Amygdala (tissue), 56 donors: ENCODE data around the gene DYNC1LI2.
A peak's percentile ranks its signal among the peaks of the same experiment; 100 is the strongest.
"Not testable (repeated sequence)": the region's sequence is repeated elsewhere in the genome, so short reads cannot be mapped to it uniquely, and the experiment has no call there.

Source experiments
- DNase-seq, 56 donors: peaks; one replicate each; lab custom pipeline; 2025; lab: John Stamatoyannopoulos, UW

The DYNC1LI2 gene

DNA sequence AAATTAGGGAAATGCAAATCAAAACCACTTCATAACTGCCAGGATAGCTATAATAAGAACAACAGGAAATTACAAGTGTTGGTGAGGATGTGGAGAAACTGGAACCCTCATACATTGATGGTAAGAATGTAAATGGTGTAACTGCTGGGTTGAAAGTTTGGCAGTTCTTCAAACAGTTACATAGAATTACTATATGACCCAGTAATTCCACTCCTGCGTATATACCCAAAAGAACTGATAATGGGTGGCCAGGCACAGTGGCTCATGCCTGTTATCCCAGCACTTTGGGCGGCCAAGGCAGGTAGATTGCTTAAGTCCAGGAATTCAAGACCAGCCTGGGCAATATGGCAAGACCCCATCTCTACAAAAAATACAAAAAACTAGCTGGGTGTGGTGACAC lies 50.4 kb downstream of the DYNC1LI2 start:
- DNase-seq: no peak

DNA sequence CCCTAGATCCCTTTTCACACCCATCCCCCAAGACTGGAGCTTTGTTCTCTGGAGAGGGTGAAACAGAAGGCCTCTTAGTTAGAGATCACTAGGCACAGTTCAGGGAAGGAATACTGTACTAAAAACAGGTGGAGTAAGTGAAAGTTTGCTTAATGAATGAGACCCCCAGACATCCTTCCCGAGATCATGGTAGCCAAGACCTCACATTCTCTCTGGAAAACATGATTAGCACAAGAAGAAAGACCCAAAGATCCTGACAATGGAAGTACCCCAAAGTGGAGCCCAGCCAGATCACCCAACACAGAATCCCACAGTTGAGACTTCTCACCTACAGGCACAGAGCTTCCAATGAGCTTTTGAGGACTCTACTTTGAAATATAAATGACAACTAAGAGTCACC lies 51.5 kb downstream of the DYNC1LI2 start:
- no peak for DNase-seq

DNA sequence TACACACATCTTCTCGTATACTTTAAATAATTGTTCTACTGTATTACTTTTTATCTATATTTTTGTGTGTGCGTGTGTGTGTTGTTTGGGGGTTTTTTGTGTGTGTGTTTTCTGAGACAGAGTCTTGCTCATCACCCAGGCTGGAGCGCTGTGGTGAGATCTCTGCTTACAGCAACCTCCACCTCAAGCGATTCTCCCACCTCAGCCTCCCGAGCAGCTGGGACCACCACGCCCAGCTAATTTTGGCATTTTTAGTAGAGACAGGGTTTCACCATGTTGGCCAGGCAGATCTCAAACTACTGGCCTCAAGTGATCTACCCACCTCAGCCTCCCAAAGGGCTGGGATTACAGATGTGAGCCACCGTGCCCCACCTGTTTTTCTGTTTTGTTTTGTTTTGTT lies 53.4 kb downstream of the DYNC1LI2 start:
- no peak for DNase-seq

DNA sequence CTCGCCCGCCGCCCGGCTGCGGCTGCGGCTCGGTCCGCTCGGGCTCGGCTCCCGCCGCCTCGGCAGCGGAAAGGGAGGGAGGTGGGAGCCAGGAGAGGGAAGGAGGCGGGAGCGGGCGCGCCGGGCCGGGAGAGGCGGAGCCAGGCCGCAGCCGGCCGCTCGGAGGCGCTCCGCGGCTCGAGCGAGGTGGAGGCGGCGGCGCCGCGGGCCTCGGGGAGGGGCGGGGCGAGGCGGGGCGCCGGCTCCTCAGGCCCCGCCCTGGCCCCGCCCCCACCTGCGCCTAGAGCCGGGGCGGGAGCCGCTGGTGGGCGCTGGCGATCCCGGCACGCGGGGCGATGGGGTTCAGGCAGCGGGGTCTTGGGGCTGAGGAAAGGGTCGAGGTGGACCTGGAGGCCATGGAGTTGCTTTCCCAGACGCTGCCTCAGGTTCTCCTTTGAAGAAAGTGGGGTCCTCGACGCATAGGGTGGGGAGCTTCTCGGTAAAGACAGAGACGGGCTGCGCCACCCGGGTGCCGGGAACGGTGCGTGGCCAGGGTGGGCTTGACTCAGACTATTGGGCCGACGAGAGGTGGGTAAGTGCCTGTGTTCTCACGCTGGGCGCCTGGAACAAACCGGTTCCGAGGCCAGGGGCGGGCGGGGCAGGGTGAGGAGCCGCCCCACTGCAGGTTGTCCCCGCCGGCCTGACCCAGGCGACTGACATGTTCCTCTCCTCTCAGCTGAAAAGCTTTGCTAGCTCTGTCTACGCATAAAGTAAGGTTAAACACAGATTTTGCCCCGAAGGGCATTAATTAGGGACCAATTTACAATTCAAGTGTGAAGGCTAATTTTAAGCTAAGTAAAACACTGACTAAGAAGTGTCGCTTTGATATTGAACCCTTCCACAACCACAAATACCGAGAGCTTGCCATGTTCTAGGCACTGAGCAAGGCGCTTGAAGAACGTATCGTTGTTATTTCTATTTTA lies 54.5 kb downstream of the DYNC1LI2 start, which contains the start of gene CMTM4:
TSS of gene CMTM4 (minus strand) at position 75 of the 962 bp plus-strand sequence. CDS start 218 bp downstream, outside the sequence.
- peak in 54 of 56 donors; percentile 27 to 88 (median 71) for DNase-seq

DNA sequence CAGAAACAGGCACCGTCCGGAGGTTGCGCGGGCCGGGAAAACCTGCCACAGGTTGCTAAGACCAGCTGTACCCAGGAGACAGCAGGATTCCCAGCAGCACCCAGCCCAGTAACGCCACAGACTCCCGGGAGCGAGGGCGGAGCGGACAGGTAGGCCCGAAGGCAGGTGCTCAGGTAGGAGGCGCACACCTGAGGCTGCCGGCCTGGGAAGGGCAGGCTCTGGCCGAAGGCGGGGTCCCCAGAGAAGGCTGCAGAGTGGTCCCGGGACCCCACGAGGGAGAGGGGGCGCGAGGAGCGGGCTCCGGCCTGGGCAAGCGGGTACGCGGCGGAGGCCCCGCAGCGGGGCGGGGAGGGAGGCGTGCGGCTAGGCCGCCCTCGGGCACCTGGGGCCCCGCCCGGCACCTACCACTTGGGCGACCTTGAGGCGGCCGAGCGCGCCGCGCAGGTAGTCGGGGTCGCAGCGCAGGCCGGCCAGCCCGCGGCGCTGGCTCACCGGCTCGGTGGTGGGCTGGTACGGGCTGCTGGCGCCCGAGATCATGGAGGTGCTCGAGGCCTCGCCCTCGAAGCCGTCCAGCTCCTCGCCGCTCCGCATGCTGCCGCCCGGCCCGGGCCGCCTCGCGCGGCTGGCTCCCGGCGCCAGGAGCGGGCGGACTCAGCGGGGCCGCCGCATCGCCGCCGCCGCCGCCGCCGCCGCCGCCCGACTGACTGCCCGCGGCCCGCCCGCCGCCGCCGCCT lies 55.3 kb downstream of the DYNC1LI2 start:
- peak in 5 of 56 donors; percentile 27 to 59 (median 47) for DNase-seq

DNA sequence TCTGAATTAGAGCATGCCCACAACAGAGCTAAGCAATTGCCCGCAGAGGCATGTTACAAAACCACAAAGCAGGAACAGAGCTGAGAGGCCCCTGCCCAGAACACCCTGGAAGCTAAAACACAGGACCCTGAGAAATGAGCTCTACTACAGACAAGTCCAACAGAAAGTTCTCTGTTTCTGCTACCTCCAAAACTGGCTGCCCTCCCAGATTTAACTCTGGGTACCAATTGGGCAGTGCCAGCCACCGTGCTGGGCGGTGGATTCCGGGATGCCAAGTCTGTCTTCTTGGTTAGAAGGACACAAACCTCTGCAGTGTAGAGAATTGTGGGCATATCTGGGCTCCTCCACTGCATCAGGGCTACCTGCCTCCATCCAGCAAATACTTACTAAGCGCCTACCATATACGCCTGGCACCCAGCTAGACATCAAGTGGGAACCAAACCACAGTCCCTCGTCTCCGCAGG lies 55.9 kb downstream of the DYNC1LI2 start:
- DNase-seq: peak in 31 of 56 donors; percentile 15 to 73 (median 42)

DNA sequence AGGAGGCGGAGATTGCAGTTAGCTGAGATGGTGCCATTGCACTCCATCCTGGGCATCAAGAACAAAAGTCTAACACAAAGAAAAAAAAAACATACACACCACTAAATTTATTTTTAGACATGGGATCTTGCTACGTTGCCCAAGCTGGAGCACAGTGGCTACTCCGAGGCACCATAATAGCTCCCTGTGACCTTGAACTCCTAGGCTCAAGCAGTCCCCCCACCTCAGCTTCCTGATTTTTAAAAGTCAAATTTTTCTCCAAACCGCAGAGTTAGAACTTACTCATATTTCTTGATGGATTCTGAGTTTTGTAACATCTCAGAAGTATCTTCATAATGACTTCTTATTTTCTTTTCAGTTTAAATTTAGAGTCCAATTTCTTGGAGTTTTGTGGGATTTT lies 58.3 kb downstream of the DYNC1LI2 start:
- DNase-seq: no peak

DNA sequence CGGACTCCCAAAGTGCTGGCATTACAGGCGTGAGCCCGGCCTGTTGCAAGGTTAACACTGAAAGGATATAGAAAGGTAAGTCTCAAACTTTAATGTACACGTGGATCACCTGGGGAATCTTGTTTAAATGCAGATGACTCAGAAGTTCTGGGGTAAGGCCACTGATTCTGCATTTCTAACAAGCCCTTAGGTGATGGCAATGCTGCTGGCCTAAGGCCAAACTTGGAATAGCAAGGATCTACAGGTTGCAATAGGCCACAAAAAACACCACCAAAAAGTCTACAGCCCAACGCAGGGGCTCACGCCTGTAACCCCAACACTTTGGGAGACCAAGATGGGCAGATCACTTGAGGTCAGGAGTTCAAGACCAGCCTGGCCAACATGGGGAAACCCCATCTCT lies 59.1 kb downstream of the DYNC1LI2 start:
- DNase-seq: no peak

DNA sequence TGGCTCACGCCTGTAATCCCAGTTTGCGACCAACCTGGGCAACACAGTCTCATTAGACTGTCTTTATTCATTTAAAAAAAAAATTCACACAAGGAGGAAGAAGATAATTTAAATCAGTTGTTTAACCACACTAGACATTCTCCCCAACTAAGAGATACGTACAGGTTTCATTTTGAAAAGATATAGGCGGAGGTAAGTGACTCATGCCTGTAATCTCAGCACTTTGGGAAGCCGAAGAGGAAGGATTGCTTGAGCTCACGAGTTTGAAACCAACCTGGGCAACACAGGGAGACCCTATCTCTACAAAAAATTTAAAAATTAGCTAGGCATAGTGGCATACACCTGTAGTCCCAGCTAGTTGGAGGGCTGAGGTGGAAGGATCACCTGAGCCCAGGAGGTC lies 60.2 kb downstream of the DYNC1LI2 start:
- no peak for DNase-seq

DNA sequence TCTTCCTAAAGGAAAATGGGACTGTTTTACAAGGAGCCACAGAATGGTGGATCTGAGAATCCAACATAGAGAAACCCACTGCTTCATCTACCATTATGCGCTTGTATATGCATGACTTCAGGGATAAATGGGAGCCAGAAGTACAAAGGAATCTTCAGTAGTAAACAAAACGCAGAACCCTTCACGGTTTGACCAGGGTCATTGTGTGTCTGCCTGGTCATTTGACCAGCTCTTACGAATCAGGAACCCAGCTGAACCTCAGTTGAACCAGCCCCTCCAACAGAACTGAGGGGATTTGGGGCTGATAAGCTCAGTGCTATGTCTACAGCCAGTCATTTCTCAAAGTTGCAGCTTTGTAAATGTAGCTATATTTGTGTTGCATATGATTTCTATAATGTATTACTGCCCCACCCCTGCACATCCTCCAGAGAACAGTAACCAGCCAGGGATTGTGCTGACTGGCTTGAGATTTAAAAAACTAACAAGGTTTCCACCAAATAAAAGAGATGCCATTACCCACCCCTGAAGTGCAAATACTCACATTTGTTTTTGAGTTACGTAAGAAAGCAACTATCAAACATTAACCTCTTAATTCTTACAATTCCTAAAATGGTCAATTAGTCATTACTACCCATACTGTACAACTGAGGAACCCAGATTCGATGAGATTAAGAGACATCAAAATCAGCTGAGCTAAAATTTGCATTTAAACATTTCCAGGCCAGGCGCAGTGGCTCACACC lies 61.1 kb downstream of the DYNC1LI2 start:
- DNase-seq: peak in 8 of 56 donors; percentile 9 to 46 (median 28)

DNA sequence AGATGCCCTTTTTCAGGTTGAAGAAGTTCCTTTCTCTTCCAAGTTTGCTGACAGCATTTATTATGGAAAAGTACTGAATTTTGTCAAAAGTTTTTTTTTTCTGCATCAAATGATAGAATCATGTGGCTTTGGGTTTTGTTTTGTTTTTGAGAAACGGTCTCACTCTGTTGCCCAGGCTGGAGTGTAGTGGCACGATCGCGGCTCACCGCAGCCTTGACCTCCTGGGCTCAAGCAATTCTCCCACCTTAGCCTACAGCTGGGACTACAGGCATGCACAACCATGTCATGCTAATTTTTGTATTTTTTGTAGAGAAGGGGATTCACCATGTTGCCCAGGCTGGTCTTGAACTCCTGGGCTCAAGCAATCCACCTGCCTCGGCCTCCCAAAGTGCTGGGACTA lies 62.1 kb downstream of the DYNC1LI2 start:
- no peak for DNase-seq

DNA sequence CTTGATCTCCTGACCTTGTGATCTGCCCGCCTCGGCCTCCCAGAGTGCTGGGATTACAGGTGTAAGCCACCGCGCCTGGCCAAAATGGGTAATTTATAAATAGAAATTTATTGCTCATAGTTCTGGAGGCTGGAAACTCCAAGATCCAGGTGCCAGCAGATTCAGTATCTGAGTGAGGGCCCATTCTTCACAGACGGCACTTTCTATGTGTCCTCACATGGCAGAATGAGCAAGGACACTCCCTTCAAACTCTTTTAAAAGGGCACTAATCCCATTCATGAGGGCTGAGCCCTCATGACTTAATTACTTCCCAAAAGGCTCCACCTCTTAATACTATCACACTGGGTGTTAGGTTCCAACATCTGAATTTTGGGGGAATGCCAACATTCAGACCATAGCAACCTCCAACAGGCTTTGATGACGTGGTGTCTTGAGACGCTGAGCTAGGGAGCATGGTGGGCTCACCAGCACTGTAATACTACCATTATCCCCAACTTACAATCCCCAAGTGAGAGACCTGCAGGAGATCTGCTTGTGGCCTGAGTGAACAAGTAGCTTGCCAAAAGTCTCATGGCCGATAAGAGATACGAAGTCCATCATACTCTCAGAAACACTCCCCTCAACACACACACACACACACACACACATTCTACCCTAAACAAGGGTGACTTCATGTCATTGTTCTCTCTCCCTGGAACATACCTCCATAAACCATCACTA lies 63.3 kb downstream of the DYNC1LI2 start:
- DNase-seq: no peak

DNA sequence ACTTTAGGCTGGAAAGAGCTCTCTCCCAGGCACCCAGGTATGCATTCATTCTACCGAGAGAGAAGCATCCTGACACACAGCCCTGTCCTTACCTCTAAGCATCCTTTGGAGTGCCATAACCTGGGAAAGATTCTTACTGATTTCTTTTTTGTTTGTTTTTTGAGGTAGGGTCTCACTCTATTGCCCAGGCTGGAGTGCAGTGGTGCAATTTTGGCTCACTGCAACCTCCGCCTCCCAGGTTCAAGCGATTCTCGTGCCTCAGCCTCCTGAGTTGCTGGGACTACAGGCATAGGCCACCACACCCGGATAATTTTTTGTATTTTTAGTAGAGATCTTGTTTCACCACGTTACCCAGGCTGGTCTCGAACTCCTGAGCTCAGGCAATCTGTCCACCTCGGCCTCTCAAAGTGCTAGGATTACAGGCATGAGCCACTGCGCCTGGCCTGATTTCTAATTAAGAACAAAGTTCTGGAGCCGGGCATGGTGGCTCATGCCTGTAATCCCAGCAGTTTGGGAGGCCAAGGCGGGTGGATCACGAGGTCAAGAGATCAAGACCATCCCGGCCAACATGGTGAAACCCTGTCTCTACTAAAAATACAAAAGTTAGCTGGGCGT lies 65.8 kb downstream of the DYNC1LI2 start:
- DNase-seq: not testable (repeated sequence)

DNA sequence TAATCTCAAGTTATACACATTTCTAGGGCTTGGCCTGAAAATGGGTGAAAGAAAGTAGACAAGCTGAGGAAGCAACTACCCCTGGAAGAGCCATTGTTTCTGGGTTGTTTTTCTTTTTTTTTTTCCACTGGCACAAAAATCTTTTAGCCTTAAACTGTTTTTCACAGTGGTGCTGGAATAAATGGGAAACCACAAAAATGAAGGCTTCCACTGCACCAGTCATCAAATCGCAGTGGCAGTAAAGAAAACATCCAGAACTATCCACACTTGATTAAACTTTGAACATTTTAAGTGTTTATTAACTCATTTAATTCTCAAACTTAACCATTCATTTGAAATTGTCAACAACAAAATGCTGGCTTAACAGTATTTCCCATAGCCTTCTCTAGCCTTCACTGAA lies 69.1 kb downstream of the DYNC1LI2 start:
- DNase-seq: no peak

DNA sequence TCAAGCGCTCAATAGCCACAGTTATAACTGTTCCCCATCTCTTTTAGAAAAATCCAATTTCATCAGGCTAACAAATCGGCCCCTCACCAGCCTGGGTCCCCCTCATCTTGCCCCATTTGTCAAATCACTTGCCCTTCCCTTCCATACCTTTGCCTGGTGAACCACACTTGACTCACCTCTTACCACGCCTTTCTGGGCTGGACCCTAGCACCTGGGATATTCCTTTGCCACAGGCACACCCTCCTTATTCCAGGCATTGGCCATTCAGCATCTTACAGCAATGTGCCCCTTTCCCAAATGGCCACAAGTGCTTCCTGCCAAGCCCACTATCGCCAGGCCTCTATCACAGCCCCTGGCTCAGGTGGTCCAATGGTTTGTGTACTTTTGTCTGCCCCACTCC lies 69.7 kb downstream of the DYNC1LI2 start:
- no peak for DNase-seq

DNA sequence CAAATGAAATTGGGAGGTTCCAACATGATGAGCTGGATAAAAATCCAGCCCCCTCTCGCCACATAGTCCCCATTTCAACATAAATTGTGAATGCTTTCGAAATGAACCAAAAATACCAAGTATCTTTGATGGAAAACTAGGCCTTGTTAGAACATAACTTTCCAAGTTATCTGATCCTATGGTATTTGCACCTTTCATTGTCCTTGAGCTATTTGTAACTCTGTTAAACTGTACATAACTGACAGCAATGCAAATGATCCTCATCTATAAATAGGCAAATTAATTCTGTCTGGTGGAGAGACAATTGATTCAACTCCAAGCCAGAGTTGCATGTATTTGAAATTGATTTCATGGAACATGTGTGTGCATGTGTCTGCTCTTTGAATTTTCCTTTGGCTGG lies 73.1 kb downstream of the DYNC1LI2 start:
- DNase-seq: no peak

DNA sequence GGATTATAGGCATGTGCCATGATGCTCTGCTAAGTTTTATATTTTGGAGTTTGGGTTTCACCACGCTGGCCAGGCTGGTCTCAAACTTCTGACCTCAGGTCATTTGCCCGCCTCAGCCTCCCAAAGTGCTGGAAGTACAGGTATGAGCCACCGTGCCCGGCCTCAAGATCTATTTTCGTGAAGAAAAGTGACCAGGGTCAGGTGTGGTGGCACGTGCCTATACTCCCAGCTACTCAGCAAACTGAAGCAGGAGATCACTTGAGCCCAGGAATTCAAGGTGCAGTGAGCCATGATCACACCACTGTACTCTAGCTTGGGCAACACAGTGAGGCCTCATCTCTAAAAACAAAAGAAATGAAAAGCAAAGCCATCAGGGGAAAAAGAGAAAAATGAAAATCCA lies 73.6 kb downstream of the DYNC1LI2 start:
- no peak for DNase-seq

DNA sequence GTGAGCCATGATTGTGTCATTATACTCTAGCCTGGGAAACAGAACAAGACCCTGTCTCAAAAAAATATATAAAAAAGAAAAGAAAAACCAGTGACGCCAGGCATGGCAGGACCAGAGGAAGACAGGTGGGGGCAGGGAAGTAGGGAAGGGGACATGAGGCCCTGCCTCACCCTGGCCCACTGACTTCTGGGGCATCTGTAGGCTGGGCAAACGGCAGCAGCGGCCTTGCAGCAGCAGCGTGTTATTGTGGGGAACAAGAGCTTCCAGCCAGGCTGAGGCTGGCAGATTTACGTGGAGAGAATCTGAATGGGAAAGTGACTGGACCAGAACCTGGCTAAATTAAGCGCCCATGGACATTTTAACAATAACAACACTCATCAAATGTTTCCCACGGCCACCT lies 74.2 kb downstream of the DYNC1LI2 start:
- peak in 30 of 56 donors; percentile 4 to 66 (median 26) for DNase-seq

DNA sequence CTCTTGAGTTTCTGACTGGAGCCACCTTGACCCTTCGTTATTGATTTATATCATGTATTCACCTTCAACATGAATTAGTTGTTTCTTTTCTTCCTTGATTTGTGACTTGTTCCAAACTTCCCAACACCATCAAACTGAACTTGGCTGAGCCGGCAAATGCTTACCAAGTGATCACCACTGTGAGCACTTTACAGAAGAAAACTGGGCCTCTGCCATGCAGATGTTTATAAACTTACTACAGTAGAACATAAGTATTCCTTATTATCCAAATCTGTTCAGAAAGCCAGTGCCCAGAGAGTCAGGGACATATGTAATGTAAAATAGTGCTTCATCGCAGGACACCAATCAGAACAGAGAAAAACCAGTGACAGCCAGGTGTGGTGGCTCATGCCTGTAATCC lies 74.8 kb downstream of the DYNC1LI2 start:
- no peak for DNase-seq

DNA sequence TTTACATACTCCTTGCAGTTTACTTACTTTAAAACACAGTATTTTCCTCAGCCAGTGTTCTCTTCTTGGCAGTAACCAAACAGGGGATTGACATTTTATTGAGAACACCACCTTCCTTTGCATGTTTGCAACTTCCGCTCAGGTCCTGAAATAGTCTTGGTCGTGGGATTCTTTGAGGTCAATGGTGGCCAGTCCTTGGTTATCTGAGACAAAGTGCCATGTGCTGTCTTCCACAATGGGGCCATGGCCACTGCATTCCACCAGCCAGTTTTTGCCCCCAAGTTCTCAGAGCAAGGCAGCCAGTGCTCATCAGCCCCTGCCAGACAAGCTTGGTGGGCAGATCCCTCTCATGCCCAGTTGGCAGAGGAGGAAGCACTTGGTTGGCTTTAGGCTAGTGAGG lies 77.7 kb downstream of the DYNC1LI2 start:
- DNase-seq: no peak
